ENCODE measurements around the gene ASAP2.
"Not testable (repeated sequence)": the region's sequence is repeated elsewhere in the genome, so short reads cannot be mapped to it uniquely, and the experiment has no call there.

ASAP2 gene

GRCh38 chr2:9394816-9395215 lies 188.2 kb downstream of the ASAP2 start:
- no peak for TF ChIP-seq CTCF (IDR thresholded peaks at IDR 0.05; ENCODE audit: insufficient read depth, missing control alignments)
- FAIRE-seq, result no peak
- no peak for DNase-seq (ENCODE audit: insufficient read length, low spot score)

GRCh38 chr2:9397201-9397600 lies 190.6 kb downstream of the ASAP2 start:
- TF ChIP-seq CTCF (IDR thresholded peaks at IDR 0.05; ENCODE audit: insufficient read depth, missing control alignments), result no peak
- FAIRE-seq, result no peak
- no peak for DNase-seq (ENCODE audit: insufficient read length, low spot score)

GRCh38 chr2:9398251-9398650 lies 191.6 kb downstream of the ASAP2 start:
- not testable (repeated sequence) for FAIRE-seq; DNase-seq (ENCODE audit: insufficient read length, low spot score)

GRCh38 chr2:9398881-9399780 lies 192.5 kb downstream of the ASAP2 start:
- no peak for TF ChIP-seq CTCF (IDR thresholded peaks at IDR 0.05; ENCODE audit: insufficient read depth, missing control alignments)
- DNase-seq (ENCODE audit: insufficient read length, low spot score), result no peak
- no peak for FAIRE-seq

- no peak for FAIRE-seq
- DNase-seq (ENCODE audit: insufficient read length, low spot score), result no peak
- TF ChIP-seq CTCF (IDR thresholded peaks at IDR 0.05; ENCODE audit: insufficient read depth, missing control alignments), result no peak
Measured at GRCh38 chr2:9400268-9401058, 193.9 kb downstream of the ASAP2 start.

- TF ChIP-seq CTCF (IDR thresholded peaks at IDR 0.05; ENCODE audit: insufficient read depth, missing control alignments), result no peak
- FAIRE-seq, result no peak
- DNase-seq (ENCODE audit: insufficient read length, low spot score), result no peak
Measured at GRCh38 chr2:9401059-9401547, 194.5 kb downstream of the ASAP2 start.

GRCh38 chr2:9401646-9402371 lies 195.2 kb downstream of the ASAP2 start:
- no peak for DNase-seq (ENCODE audit: insufficient read length, low spot score)
- no peak for TF ChIP-seq CTCF (IDR thresholded peaks at IDR 0.05; ENCODE audit: insufficient read depth, missing control alignments)
- FAIRE-seq, result no peak
